NCI-H128 (cell line): ENCODE results near the gene FBXO9.

ENCODE experiments used
- DNase-seq: peaks from one replicate; lab custom pipeline; 2025; ENCODE audit not compliant: unreplicated experiment; lab: John Stamatoyannopoulos, UW

The FBXO9 gene

DNA sequence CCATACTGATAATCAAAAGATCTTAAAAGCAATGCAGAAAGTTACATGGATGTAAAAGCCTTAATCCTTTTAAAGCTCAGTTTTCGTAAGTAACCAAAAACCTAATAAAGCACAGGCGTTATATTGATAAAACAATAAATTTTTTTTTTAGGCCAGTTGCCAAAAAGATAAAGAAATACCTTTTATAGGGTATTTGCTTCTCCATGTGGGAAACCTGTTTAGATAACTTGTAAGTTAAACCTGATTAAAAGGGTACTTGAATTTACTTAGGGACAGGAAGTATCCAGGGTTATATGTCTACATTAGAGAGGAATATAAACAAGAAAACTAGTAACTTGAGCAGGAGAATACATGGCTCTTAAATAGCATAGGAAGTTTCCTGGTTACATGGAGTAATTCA is 21.1 kb downstream of the FBXO9 start:
- DNase-seq = no peak

DNA sequence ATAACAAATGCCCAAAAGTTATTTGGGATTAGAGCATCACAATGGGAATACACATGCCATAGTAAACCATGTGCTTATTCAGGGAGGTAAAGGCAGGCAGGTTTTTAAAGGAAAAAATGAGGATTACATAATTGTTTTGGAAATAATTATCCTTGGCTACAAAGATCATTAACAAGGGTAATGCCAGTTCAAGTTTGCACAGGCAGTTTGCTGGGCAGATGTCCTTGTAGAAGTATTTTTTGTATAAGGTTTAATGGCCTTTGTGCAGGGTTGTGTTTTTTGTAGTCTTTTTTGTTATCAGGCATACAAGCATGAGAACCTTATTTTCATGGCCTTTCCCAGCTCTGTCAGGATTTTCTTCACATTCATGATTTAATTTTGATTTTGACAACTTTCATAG is 24.7 kb downstream of the FBXO9 start:
- no peak for DNase-seq

DNA sequence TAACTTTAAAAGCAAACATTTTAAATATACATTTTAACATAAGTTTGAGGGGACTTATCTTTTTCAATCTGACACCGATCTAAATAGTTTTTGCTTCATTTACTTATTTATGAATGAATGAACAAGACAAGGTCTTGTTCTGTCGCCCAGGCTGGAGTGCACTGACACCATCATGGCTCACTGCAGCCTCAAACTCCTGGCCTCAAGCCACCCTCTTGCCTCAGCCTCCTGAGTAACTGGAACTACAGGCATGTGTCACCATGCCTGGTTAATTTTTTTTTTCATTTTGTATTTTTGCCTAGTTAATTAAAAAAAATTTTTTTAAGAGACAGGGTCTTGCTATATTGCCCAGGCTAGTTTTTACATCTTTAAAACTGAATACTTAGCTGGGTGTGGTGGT is 25.4 kb downstream of the FBXO9 start:
- DNase-seq = no peak

DNA sequence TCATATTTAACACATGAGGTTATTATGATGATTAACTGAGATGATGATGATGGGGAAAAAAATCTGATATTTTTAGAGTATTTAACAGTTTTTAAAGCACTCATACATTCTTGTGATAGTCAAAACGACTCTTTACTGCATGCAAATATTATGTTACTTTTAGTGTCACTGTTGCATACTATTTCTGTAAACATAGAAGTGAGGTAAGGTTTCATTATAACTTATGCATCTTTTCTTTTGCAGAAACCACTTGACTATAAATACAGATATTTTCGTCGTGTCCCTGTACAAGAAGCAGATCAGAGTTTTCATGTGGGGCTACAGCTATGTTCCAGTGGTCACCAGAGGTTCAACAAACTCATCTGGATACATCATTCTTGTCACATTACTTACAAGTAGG is 30.1 kb downstream of the FBXO9 start:
- no peak for DNase-seq

DNA sequence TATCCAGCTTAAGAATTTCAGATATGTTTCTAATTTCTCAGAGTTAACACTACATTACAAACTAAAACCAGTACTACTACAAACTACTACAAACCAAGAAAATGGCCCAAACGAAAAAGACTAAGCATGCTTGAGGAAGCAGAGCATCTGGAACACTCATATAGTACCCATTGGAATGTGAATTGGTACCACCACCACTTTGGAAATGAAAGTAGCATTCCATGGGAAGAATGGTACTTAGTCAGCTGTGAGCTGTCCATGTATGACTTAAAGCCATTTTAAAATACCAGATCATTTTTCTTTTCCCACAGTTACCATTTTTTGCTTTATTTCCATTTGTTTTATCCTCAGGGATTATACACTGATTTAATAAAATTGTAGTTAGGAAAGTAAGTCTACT is 30.5 kb downstream of the FBXO9 start:
- no peak for DNase-seq

DNA sequence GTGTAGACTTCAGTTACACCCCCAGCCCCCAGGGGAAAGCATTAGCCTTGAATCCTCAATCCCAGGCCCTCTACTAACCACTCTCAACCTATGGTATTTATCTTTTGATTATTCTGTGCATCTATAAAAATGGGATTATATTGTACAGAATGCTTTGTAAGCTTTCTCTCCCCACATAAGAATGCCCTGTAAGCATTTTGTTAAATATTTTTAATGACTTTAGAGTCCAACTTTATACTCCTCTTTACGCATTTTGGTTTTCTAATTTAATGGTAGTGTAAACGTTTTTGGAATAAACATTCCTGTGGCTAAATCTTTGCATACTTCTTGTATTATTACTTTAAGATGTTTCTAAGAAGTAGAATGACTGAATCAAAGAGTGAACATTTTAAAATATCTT is 35.4 kb downstream of the FBXO9 start:
- DNase-seq = no peak

DNA sequence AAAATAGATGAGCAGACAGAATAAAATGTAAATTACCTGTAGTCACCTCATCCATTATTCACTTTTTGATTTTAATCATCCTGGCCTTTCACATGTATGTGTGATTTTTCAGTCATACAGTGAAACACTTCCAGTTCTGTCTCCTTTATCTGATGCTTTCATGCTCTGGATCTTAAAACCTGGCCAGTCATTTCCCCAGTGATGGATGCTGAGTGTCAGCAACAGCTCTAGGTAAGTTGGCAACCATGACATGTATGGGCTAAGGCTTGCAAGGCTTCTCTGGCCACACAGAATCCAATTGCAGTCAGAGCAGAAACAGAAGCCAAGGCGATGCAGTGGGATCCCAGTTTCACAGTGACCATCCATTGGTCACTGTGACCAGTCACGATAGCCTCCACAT is 35.8 kb downstream of the FBXO9 start:
- DNase-seq = no peak

DNA sequence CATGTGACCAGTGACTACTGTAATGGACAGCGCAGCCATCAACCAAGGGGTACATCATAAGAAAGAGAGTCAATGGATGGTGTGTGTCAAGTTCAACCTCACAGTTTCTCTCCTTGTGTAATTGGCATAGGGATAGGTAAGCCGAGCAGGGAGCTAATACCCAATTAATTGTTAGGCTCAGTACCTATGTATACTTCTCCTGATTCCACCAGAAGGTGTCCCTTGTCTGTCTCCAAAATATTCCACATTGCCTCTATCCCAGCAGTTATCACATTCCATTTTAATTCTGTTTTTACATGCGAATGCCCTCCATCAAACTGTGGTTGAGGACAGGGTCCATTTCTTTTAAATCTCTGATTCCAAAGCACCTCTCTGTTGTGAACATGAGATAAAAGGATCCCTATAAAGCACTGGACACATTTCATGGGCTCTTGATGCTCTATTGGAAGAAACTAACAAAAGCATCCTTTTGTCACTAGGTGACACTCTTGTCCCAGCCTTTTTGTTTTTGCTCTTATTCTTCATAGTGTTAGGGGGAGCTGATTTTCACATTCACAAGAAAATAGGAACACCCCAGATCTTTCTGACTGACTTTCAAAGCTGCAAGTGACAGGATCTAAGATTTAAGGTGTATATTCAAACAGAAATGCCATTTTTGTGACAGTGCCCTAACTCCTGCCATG is 38.9 kb downstream of the FBXO9 start:
- DNase-seq = no peak

DNA sequence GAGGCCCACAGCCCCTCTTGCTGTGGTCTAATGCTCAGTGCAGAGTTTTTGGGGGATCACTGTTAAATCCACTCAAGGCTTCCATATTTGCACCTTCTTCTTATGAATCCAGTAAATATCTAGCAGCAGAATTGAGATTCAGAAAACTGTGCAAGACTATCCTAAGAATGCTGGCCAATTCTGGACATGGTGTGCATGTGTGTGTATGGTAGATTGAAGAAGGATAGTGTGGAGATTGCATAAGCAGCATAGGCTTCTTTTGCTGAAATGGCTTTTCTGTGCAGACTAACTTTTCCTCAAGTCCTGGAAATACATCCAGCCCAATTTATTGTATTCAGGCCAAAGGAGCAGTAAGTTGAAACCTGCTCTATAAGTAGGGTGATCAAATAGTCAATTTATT is 39.7 kb downstream of the FBXO9 start:
- DNase-seq = no peak

DNA sequence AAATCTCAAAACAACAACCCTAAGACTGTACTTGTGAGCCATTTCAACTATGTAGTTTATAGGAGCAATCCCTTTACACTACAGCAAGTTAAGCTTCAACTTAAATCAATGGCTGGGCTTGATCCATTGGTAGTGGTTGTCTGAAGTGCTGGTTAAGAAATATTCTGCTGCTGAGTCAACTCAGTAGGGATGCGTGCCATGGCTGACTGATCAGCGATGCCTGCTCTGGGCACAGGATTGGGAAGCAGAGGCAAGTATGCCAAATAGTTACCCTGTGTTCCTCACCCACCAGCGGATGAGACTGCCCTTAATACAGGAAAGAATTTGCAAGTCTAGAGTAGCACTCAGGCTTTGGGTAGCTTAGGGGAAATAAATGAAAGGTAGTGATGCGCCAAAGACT is 41.9 kb downstream of the FBXO9 start:
- DNase-seq = no peak

DNA sequence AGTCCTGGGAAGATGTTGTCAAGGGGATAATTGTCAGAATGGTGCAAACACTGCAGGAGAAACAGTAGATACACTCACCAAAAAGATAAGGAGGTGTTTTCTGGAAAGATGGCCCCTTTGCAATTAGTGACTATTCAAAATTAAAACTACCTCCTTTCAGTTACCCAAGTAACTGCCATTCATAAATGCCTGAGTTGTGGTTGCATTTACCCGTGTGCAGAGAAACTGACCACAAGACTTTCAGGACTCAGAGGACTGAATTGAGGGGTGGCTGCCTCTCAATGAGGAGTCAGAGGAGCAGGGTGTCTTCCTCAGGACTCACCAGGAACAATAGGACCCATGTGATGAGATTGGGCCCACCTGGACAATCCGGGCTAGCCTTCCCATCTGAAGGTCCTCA is 44.4 kb downstream of the FBXO9 start:
- no peak for DNase-seq

DNA sequence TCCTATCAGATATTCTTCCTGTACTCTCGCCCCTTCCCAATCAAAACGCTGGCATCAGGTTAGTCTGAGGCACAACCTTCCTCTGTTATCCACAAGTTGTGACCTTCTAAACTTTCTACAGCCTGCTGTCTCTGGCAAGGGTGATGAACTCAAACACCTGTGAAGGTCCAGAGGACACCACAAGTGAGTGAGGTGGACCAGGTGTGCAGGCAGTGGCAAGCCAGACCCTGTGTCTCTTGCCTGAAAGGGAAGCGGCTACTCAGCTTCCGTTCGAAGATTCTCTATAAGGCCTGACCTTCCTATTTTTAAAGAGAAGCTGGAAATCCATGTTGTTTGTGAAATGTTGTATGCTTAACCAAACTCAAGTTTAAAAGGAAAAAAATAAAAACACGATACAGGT is 46.7 kb downstream of the FBXO9 start:
- no peak for DNase-seq

DNA sequence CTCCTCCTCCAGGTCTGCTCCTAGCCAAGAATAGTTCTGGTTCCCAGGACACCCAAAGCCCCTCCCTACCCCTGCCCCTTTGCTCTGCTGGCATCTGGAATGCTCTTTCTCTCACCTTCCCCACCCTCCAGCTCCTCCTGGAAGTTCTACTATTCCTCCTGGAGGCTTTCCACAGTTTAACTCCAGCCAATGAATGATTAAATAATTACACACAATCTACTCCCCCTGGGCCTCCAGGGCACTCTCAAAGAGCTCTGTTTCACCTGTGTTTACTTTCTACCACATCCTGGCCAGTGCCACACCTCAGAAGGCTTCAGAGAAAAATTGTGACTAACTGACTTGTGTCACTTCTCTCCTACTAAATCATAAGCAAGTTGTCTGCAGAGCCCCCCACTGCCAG is 47.2 kb downstream of the FBXO9 start:
- no peak for DNase-seq

DNA sequence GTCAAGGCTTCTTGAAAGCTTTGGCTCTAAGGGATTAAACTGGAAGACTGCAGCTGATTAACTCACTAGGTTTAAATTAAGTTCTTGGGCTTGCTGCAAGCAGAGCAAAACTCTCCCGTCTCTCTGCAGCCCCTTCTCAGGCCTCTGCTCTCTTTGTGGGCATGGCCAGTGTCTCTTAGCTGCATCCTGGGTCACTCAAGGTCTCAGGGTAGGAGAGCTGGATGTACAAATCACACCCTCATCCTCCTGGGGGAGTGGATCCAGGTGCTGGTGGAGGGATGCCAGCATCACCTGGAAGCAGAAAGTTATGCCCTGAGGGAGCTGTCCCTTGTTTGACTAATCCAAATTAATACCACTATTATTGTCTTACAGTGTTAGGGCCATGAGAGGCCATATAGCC is 47.7 kb downstream of the FBXO9 start:
- DNase-seq = no peak

DNA sequence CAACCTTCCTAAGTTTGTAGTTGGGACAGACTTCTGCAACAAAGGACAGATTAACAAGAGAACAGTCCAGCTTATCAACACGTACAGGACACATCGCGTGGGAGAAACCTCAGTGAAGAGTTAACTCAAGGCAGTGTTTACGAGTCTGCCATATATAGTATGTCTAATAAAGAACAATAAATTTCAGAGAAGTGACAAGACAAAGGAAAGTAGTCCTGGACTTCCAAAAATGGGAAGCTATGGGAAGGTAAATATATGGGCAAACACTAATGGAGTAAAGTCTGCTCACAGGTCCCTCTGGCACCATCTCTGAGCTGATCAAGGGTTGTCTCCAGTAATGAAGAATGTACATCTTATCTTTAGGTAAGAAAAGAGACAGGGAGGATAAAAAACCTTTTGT is 48.5 kb downstream of the FBXO9 start:
- DNase-seq = no peak

DNA sequence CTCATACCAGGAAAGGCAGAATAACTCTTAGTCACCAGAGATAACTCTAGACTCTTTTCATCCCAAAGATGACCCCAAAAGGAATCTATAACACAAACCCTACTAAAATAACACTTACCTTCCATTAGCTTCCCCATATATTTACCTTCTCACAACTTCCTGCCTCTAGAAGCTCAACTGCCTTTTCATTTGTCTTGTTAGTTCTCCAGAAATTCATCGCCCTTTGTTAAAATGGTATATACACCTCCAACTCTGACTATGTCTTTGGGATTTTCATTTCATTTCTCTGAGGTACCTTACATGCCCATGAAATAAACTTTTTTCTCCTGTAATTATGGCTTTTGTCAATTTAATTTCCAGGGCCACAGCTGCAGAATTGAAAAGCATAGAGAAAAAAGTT is 49.9 kb downstream of the FBXO9 start:
- DNase-seq = no peak

DNA sequence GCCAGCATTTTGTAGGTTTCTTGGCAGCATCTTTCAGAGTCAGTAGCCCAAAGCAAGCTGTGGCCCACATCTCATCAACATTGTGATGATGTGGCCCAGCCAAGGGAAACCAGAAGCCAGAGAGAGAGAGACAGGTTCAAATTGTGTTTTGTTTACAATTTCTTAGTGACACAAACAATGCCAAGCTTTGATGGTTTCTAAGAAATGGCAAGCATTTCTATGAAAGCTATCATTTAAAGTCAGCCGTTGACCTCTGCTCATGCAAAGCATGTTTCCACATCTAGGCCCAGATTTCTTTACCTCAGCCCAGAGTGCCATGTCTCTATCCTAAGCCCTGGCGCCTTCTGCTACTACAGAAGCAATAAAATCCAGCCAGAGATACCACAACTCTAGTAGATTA is 50.5 kb downstream of the FBXO9 start:
- DNase-seq = no peak

DNA sequence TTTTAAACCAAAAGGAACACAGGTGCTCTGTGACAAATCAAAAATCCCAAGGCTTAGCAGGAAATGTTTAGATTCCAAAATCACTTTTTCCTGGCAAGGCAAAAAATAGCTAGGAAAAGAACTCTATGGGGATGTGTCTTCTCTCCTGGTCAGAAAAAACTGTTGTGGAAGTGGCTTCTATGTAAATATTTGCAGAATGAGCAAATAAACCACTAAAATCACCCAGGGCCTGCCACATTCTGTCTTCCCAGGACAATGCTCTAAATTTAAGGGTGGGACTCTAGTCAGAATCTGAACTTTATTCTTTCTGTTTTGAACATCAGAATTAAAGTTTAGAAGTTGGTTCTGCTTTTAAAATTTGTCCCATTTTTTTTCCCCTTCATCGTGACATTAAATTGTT is 54.1 kb downstream of the FBXO9 start:
- DNase-seq = no peak

DNA sequence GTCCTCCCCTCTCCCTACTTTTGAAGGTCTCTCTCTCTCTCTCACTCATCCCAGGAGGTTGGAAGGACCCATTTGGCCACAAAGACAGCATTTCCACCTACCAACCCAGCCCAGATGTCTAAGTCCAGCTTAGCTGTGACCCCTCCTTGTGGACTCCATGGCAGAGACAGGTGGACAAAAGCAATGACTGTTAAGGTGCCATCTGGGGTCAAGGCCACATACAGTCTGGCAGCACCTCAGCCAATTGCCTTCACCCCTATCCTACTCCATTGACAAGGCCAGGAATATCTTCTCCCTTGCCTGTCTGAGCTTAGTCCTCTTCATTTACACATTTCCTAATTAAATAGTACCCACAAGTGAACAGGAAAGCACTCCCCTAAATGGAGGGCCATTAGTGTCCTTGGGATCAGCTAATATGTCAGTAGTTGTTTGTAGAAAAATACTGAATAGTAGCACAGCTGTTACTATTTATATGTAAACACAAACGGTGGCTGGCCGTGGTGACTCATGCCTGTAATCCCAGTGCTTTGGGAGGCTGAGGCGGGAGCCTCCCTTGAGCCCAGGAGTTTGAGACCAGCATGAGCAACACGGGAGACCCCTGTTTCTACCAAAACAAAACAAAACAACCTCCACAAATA is 54.7 kb downstream of the FBXO9 start:
- no peak for DNase-seq

DNA sequence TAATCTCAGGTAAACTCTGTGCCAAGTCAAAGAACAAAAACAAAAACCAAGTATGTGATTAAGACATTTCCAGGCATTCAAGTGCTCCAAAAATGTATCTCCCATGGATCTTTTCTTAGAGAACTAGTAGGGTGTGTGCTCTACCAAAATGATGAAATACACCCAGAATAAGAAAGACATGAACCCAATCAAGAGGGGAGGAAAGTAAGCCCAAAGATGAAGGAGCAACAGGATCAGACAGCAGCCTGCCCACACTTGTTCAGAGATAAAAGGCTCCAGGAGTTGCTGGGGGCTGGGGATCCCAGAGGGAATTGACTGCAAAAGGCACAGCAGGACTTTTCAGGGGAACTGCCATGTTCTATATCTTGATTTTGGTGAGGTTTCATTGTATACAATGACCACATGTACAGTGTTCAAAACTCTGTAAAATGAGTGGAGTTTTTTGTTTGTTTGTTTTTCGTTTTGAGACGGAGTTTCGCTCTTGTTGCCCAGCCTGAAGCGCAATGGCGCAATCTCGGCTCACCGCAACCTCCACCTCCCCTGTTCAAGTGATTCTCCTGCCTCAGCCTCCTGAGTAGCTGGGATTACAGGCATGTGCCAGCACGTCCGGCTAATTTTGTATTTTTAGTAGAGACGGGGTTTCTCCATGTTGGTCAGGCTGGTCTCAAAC is 59.1 kb downstream of the FBXO9 start:
- DNase-seq = no peak

DNA sequence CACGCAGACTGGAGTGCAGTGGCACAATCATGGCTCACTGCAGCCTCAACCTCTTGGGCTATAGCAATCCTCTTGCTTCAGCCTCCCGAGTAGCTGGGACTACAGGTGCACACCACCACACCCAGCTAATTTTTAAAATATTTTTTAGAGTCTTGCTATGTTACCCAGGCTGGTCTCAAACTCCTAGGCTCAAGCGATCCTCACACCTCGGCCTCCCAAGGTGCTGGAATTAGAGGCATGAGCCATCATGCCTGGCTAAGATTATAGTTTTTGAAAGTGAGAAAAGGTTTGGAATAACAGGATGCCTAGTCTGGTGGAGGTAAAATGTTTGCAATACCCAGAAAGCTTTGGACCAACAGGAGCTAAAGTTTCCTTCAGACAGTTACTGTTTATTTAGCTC is 60.1 kb downstream of the FBXO9 start:
- DNase-seq = no peak

DNA sequence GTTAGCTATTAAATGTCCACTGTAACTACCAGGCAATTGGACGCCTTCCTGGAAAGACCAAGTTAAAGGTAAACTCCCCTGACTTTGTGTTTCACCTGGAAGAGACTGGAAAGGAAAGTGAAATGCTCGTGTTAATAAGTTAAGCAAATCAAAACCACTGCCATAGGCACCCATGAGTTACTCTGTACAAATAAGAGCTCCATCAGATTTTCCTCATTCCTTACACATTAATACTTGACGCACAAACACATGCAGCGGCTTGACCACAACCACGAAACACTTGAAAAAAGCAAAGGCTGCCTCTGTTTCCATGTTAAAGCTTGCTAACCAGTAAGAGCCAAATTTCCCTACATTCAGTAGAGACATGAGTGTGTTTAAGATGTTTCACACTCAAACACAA is 63.6 kb downstream of the FBXO9 start:
- DNase-seq = no peak
